ENCODE data around the gene LIPT2. TPM values are rescaled to one million over a fixed set of nuclear protein-coding genes. Genes with fewer than 3 reads are reported as not detected.

Gene LIPT2
- total and polyA plus RNA-seq, 2 donors (not counting 3 experiments of a cell fraction or from before 2014, with no cell fraction given) = 1.7 to 4.1 TPM

DNA sequence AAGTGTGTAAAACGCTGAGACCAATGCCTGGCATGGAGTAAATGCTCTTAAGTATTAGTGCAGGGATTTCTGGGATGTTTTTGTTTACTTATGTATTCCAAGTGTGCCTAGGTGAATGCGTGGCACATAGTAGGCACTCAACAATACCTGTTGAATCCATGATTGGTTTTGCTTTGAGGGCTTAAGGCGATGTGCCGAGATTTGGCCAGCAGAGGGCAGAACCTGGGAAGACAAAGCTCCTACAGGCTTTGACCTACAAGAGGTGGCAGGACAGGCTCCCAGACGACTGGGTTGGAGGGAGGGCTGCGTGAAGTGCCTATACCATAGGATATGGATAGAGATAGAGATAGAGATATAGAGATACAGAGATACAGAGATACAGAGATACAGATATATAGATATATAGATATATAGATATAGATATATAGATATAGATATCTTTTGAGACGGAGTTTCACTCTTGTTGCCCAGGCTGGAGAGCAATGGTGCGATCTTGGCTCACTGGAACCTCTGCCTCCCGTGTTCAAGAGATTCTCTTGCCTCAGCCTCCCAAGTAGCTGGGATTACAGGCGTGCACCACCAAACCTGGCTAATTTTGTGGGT lies 40.0 kb downstream of the LIPT2 start:
- Histone ChIP-seq H3K36me3 (ENCODE audit: control insufficient read depth in 2 of 2, extremely low read depth in 1 of 2, insufficient read depth in 2 of 2, low read length in 2 of 2) (no peaks in the 10 kb centered on the region), H3K4me1 (ENCODE audit: control insufficient read depth, extremely low read depth, insufficient read depth, low read length) (peaks cover 11% of the 10 kb centered on the region), H3K27ac (ENCODE audit: insufficient read depth, low read depth, low read length) (no peak overlapping the region), H3K9me3 (replicated peaks; ENCODE audit: control insufficient read depth, insufficient read depth, low read length) (no peaks in the 10 kb centered on the region), H4K20me1 (replicated peaks; ENCODE audit: control insufficient read depth, extremely low read depth, insufficient read depth, low read length) (no peaks in the 10 kb centered on the region), H3K9me1 (replicated peaks; ENCODE audit: control insufficient read depth, extremely low read depth, insufficient read depth, low read length) (no peaks in the 10 kb centered on the region), H3K9ac (replicated peaks; ENCODE audit: extremely low read depth, insufficient read depth, low read length) (no peak overlapping the region), H3K4me3 (replicated peaks in 1 of 3; ENCODE audit: insufficient read depth in 1 of 3, low read depth in 1 of 3, low read length in 3 of 3) (no peak overlapping the region), H3K4me2 (ENCODE audit: insufficient read depth, low read length) (no peak overlapping the region), H3K79me2 (ENCODE audit: control insufficient read depth, insufficient read depth, low read length) (no peaks in the 10 kb centered on the region), H2AFZ (ENCODE audit: low read depth, low read length) (no peak overlapping the region), H3K27me3 (ENCODE audit: control insufficient read depth in 2 of 2, insufficient read depth in 2 of 2, low read length in 2 of 2) (no peaks in the 10 kb centered on the region)
- no TSS peak for BruUV-seq (replicated peaks)
- dilution Hi-C loops (cut with MboI; ENCODE audit: extremely low pct_ligation_motif_present, low sequenced_read_pairs) = no loop called here
- DNase-seq (ENCODE audit: low read depth, low spot score) (peak; percentile 73), FAIRE-seq (peak; percentile 89)
- intact Hi-C loops (cut with micrococcal nuclease) = loop anchor here (1.0 to 10.0 kb wide), 3 partner anchors 117 to 281 kb away; partner anchors contain the start of gene CHRDL2
- ChIA-PET POLR2A (interaction anchor here (1.8 kb wide), 1 partner anchor 40 kb away, joined by 6 read pairs; the partner anchor contains the start of gene LIPT2), CTCF (interaction anchor here (0.6 to 9.4 kb wide), 66 partner anchors 10 to 795 kb away, joined by 3 to 595 read pairs (median 5); partner anchors contain the start of genes KCNE3, LIPT2, PGM2L1 and POLD3)
- TF ChIP-seq JUN (IDR thresholded peaks at IDR 0.05; ENCODE audit: borderline replicate concordance, insufficient read depth, insufficient read length, low read depth) (no peak), MYC (IDR thresholded peaks at IDR 0.05; ENCODE audit: low read depth, low read length) (no peak), MAX (IDR thresholded peaks at IDR 0.05; ENCODE audit: insufficient read depth, insufficient read length) (no peak), POLR2AphosphoS5 (IDR thresholded peaks at IDR 0.05; ENCODE audit: insufficient read depth, low read depth, low read length) (no peak), GATA2 (IDR thresholded peaks at IDR 0.05; ENCODE audit: insufficient read depth, insufficient read length, low read depth, low read length) (no peak), EZH2 (IDR thresholded peaks at IDR 0.05; ENCODE audit: borderline replicate concordance, low read depth, low read length, severe bottlenecking) (no peak)
- TF ChIP-seq, protein P1, sequence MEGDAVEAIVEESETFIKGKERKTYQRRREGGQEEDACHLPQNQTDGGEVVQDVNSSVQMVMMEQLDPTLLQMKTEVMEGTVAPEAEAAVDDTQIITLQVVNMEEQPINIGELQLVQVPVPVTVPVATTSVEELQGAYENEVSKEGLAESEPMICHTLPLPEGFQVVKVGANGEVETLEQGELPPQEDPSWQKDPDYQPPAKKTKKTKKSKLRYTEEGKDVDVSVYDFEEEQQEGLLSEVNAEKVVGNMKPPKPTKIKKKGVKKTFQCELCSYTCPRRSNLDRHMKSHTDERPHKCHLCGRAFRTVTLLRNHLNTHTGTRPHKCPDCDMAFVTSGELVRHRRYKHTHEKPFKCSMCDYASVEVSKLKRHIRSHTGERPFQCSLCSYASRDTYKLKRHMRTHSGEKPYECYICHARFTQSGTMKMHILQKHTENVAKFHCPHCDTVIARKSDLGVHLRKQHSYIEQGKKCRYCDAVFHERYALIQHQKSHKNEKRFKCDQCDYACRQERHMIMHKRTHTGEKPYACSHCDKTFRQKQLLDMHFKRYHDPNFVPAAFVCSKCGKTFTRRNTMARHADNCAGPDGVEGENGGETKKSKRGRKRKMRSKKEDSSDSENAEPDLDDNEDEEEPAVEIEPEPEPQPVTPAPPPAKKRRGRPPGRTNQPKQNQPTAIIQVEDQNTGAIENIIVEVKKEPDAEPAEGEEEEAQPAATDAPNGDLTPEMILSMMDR (IDR thresholded peaks at IDR 0.05; ENCODE audit: extremely low read depth in 1 of 2, insufficient read depth in 1 of 2, low read depth in 1 of 2, low read length in 2 of 2) = peak; percentile 70 to 82
